ENCODE measurements around the gene TMCO5A. TPM values are rescaled to one million over a fixed set of nuclear protein-coding genes. Genes with fewer than 3 reads are reported as not detected.

The TMCO5A gene
- total and polyA plus RNA-seq, 8 donors = not detected

GRCh38 chr15:37898362-37898761, 36.1 kb upstream of the TMCO5A start:
- Histone ChIP-seq H3K27me3 (no peaks in the 10 kb centered on the region), H3K27ac (no peak overlapping the region), H3K36me3 (no peaks in the 10 kb centered on the region), H3K9me3 (no peaks in the 10 kb centered on the region), H3K4me1 (peaks cover 0 to 46% (median 26%) of the 10 kb centered on the region in 3 donors), H3K4me3 (no peak overlapping the region)
- no peak for DNase-seq
- peak in 1 of 4 donors; percentile 42 for ATAC-seq
- FAIRE-seq = no peak
- intact Hi-C loops (cut with DNase I) = no loop called here
- TF ChIP-seq CTCF (IDR thresholded peaks at IDR 0.05) = no peak
- 52 to 54% methylated on average over 2 of the region's 2 CpGs for WGBS, 2 donors

GRCh38 chr15:37900326-37901221, 33.9 kb upstream of the TMCO5A start:
- H3K27ac ChIP-seq = no peak overlapping the region
- peak in 1 of 4 donors; percentile 20 for ATAC-seq
- H3K4me1 ChIP-seq = peaks cover 0 to 50% (median 26%) of the 10 kb centered on the region in 3 donors
- DNase-seq = no peak
- H3K4me3 ChIP-seq = no peak overlapping the region
- TF ChIP-seq CTCF (IDR thresholded peaks at IDR 0.05) = no peak
- 78 to 84% methylated on average over 7 of the region's 7 CpGs for WGBS, 2 donors
- intact Hi-C loops (cut with DNase I) = no loop called here
- no peaks in the 10 kb centered on the region for H3K36me3 ChIP-seq
- FAIRE-seq = no peak
- no peaks in the 10 kb centered on the region for H3K27me3 ChIP-seq
- H3K9me3 ChIP-seq = no peaks in the 10 kb centered on the region

- Histone ChIP-seq H3K4me3 (no peak overlapping the region), H3K36me3 (no peaks in the 10 kb centered on the region), H3K27ac (no peak overlapping the region), H3K9me3 (no peaks in the 10 kb centered on the region), H3K4me1 (peaks cover 0 to 50% (median 26%) of the 10 kb centered on the region in 3 donors), H3K27me3 (no peaks in the 10 kb centered on the region)
- no peak for TF ChIP-seq CTCF (IDR thresholded peaks at IDR 0.05)
- no peak for FAIRE-seq
- intact Hi-C loops (cut with DNase I) = no loop called here
- no peak for DNase-seq
- ATAC-seq = peak; percentile 78 to 91 (median 84)
Observed at GRCh38 chr15:37902126-37902525, 32.3 kb upstream of the TMCO5A start.

GRCh38 chr15:37903919-37904625, 30.4 kb upstream of the TMCO5A start:
- TF ChIP-seq CTCF (IDR thresholded peaks at IDR 0.05) = no peak
- Histone ChIP-seq H3K27ac (no peak overlapping the region), H3K9me3 (no peaks in the 10 kb centered on the region), H3K4me3 (no peak overlapping the region), H3K36me3 (no peaks in the 10 kb centered on the region), H3K4me1 (peaks cover 0 to 45% (median 19%) of the 10 kb centered on the region in 3 donors), H3K27me3 (no peaks in the 10 kb centered on the region)
- ATAC-seq = peak in 2 of 4 donors; percentile 38 to 39
- WGBS, 2 donors = 49 to 50% methylated on average over 11 of the region's 11 CpGs
- intact Hi-C loops (cut with DNase I) = no loop called here
- DNase-seq = no peak
- FAIRE-seq = no peak
